Measurements from ENCODE around the gene GNG13. TPM values are rescaled to one million over a fixed set of nuclear protein-coding genes. Genes with fewer than 3 reads are reported as not detected.

Gene GNG13
- total and polyA plus RNA-seq, 12 donors: not detected

GRCh38 chr16:774086-775001 is 26.2 kb downstream of the GNG13 start:
- no peak overlapping the region for H3K27ac ChIP-seq
- DNase-seq: no peak
- 71 to 80% (median 79%) methylated on average over 2 to 46 of the region's 46 CpGs for WGBS, 4 donors
- H3K27me3 ChIP-seq: peaks cover 4% of the 10 kb centered on the region
- TF ChIP-seq CTCF (IDR thresholded peaks at IDR 0.05): no peak
- TF ChIP-seq POLR2A (IDR thresholded peaks at IDR 0.05): no peak
- H3K9me3 ChIP-seq (replicated peaks in 1 of 3): no peaks in the 10 kb centered on the region
- no peaks in the 10 kb centered on the region for H3K36me3 ChIP-seq (replicated peaks in 1 of 2)
- H3K4me1 ChIP-seq (replicated peaks in 1 of 2): no peaks in the 10 kb centered on the region
- intact Hi-C loops (cut with DNase I): no loop called here
- H3K4me3 ChIP-seq: no peak overlapping the region

- H3K36me3 ChIP-seq (replicated peaks in 1 of 2): no peaks in the 10 kb centered on the region
- H3K9me3 ChIP-seq (replicated peaks in 1 of 3): no peaks in the 10 kb centered on the region
- no peaks in the 10 kb centered on the region for H3K27me3 ChIP-seq
- H3K4me3 ChIP-seq: no peak overlapping the region
- intact Hi-C loops (cut with DNase I): no loop called here
- TF ChIP-seq CTCF (IDR thresholded peaks at IDR 0.05) (no peak), POLR2A (IDR thresholded peaks at IDR 0.05) (no peak)
- no peak for DNase-seq
- H3K4me1 ChIP-seq (replicated peaks in 1 of 2): no peaks in the 10 kb centered on the region
- no peak overlapping the region for H3K27ac ChIP-seq
- WGBS, 4 donors: 82 to 95% (median 87%) methylated on average over 6 to 18 of the region's 18 CpGs
Measured at GRCh38 chr16:772959-773358, 27.6 kb downstream of the GNG13 start.

DNA sequence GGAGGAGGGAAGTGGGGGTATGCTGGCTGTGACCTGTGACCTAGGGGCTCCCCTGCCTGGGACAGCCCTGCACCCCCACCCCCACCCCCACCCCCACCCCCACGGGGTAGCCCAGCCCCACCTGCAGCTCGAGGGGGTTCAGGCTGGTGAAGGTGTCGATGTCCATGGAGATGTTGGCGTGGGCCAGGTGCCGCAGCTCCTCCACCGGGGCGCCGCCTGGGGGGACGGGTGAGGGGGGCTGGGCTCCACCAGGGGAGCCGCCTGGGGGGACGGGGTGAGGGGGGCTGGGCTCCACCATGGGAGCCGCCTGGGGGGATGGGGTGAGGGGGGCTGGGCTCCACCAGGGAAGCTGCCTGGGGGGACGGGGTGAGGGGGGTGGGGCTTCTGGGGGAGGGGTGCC is 30.1 kb downstream of the GNG13 start:
- Histone ChIP-seq H3K9me3 (replicated peaks in 1 of 3) (no peaks in the 10 kb centered on the region), H3K27ac (no peak overlapping the region), H3K4me3 (no peak overlapping the region), H3K4me1 (replicated peaks in 1 of 2) (no peaks in the 10 kb centered on the region), H3K27me3 (no peaks in the 10 kb centered on the region), H3K36me3 (replicated peaks in 1 of 2) (no peaks in the 10 kb centered on the region)
- WGBS, 4 donors: 40 to 72% (median 72%) methylated on average over 1 to 12 of the region's 13 CpGs; no CpG with 5 or more reads in 1 of the 4 donors
- no peak for TF ChIP-seq POLR2A (IDR thresholded peaks at IDR 0.05)
- TF ChIP-seq CTCF (IDR thresholded peaks at IDR 0.05): no peak
- intact Hi-C loops (cut with DNase I): no loop called here
- no peak for DNase-seq

GRCh38 chr16:769934-770333 is 30.6 kb downstream of the GNG13 start:
- no peak for TF ChIP-seq POLR2A (IDR thresholded peaks at IDR 0.05)
- no peak for TF ChIP-seq CTCF (IDR thresholded peaks at IDR 0.05)
- no peak overlapping the region for H3K27ac ChIP-seq
- intact Hi-C loops (cut with DNase I): no loop called here
- H3K36me3 ChIP-seq (replicated peaks in 1 of 2): no peaks in the 10 kb centered on the region
- 40 to 90% (median 78%) methylated on average over 4 to 19 of the region's 19 CpGs for WGBS, 4 donors
- no peaks in the 10 kb centered on the region for H3K27me3 ChIP-seq
- DNase-seq: no peak
- no peaks in the 10 kb centered on the region for H3K4me1 ChIP-seq (replicated peaks in 1 of 2)
- H3K4me3 ChIP-seq: no peak overlapping the region
- no peaks in the 10 kb centered on the region for H3K9me3 ChIP-seq (replicated peaks in 1 of 3)

Data from adrenal gland (tissue), 12 donors.